Measurements from ENCODE around the gene FAM131B. TPM values are rescaled to one million over a fixed set of nuclear protein-coding genes. Genes with fewer than 3 reads are reported as not detected.

Gene FAM131B
- polyA plus RNA-seq, 5 donors = 1.7 to 2.6 (median 2.2) TPM

DNA sequence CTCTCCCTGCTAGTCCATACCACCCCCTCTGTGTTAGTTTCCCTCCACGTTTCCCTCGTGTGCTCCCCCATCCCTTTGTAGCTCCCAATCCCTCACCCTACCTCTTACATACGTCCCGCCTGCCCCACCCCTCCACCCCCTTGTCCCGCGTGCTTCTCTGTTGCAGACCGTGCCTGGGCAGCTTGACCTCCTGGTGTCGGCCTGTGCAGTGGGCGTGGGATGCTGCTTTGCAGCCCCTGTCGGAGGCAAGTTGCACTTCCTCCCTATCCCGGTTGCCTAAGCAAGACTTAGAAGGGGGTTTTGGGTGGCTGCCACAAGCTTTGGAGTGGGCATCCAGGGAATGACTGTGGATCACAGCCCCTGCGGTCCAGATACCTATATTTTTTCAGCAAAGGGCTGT lies 38.9 kb downstream of the FAM131B start:
- DNase-seq = no peak

DNA sequence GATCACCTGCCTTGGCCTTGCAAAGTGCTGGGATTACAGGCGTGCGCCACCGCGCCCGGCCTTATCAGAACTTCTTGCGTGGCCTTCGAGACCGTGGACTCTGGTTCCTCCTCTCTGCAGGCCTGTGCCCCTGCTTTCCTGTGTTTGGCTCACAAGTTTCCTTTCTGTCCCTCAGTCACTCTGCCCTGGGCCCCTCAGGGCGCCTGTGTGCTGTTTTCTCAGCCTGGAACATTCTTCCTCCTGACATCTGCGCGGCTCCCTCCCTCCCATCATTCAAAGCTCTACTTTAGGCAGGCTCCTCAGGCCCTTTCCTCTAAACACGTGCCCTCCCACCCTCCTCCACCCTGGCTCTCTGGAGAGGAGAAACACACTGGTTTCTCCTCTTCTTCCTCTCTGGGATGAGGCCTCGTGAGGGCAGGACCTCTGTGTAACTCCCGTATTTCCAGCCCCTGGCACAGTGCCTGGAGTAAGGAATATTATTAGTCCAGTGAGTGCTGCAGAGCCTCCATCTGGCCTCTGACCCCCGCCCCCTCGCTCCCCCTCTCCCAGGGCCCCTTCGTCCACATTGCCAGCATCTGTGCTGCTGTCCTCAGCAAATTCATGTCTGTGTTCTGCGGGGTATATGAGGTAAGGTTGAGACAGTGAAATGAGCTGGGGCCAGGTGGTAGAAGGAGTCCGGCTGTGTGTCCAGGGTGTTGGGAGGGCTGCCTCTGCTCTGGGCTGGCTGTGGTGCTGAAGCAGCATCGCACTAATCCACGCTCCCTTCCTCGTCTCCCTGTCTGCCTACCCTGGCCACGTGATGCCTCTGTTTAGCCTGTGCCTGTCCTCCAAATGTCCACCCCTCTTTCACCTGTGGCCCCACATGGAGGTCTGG lies 39.5 kb downstream of the FAM131B start:
- no peak for DNase-seq

DNA sequence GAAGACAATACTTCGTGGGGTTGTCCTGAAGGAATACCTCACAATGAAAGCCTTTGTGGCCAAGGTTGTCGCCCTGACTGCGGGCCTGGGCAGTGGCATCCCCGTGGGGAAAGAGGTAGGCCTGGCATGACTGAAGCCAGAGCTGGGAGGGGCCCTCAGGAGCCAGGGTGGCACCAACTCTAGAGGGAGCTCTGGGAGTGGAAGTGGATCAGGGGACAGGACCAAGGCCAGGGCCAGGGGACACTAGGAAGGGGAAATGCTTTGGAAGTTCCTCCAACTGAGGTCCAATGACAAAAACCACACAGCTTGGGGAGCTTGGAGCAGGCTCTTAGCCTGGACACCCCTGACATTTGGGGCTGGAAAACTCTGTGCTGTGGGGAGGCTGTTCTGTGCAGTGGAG lies 40.8 kb downstream of the FAM131B start:
- DNase-seq = no peak

DNA sequence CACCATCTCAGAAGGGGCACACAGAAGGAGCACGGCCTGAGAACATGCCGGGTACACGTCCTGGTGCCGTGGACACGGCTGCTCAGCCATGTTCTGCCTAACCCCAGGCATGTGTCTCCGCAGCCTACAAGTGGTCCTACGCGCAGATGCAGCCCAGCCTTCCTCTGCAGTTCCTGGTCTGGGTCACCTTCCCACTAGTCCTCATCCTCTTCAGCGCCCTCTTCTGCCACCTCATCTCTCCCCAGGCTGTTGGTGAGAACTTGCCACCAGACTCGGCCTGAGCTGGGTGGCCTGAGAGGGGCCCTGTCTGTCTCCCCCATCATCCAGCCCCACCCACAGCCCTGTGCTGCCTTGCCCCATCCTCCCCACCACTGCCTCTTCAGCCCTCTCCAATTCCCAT lies 41.3 kb downstream of the FAM131B start:
- DNase-seq = no peak

DNA sequence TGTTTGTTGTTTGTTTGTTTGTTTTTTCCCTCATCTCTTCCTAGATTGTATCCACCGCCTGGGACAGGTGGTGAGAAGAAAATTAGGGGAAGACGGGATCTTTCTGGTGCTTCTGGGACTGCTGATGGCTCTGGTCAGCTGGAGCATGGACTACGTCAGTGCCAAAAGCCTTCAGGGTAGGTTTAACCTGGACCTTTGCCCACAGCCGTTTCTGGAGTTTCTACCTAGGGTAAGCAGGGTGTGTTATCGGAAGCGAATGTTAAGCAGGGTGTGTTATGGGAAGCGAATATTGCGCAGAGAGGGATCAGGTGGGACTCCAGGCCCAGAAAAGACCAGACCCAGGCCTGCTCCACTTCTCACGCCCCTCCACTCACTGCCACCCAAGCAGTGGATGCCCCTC lies 41.9 kb downstream of the FAM131B start:
- no peak for DNase-seq

DNA sequence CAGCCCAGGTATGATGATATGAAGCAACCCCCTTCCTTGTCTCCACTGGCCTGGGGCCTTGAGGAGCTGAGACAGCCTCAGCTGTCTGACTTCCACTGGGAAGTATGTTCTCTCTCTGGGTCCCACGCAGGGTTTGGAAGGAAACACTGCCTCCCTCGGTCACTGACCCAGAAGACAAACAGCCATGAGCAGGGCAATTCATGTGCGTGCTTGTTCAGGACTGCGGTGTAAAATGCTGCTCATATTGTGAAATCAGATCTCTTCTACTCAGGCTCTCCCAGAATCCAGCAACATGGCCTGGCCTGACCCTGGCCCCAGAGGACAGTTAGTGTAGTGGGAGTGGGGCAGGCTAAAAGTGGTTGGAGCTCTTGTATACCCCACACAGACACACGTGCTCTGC lies 43.9 kb downstream of the FAM131B start:
- no peak for DNase-seq

DNA sequence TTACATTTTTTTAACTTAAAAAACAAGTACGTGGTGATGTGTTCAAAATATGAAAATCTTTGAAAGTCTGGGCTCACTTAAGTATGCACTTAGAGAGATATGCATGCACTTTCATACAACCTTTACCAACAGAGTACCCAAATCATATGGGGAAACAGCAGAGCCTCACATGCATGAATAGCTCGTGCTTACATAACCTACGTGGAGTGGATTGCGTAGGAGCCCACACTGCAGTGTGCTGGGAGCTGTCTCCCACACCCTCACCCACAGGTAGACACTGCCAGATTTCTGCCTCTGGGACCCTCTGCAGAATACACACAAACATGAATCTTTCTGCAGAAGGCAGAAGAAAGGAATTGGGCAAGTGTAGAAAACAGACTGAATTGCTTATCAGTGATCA lies 46.0 kb downstream of the FAM131B start:
- DNase-seq = no peak

DNA sequence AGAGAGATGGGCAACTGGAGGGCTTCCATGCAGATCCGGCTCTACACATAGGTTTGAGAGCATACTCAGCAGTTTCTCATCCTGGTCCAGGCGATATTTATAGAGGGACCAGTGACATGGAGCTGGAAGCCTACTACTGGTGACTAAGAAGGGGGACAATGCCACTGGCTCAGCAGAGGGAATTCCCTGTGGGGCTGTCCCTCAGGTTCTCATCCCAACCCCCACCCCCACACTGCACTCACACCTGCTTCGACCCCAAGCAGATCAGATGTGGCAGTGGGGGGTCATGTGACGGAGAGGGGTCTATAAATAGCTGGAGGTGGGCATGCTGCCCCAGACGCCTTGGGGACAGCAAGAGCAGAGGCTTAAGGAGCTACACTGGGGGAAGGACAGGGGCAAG lies 46.7 kb downstream of the FAM131B start, which contains the start of gene CLCN1:
CLCN1 (plus strand) TSS at position 336 of the 400 bp plus-strand sequence. CDS start 102 bp downstream, outside the sequence.
- no peak for DNase-seq

DNA sequence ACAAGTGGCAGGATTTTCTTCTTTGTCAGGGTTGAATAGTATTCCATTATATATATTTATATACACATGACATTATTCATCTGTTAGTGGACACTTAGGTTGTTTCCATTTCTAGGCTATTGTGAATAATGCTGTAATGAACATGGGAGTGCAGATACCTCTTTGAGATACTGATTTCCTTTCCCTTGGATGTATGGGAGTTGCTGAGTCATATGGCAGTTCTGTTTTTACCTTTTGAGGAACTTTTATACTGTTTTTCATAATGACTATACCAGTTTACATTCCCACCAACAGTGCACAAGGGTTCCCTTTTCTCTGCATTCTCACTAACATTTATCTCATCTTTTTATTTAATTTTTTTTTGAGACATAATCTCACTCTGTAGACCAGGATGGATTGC lies 48.4 kb downstream of the FAM131B start:
- no peak for DNase-seq

DNA sequence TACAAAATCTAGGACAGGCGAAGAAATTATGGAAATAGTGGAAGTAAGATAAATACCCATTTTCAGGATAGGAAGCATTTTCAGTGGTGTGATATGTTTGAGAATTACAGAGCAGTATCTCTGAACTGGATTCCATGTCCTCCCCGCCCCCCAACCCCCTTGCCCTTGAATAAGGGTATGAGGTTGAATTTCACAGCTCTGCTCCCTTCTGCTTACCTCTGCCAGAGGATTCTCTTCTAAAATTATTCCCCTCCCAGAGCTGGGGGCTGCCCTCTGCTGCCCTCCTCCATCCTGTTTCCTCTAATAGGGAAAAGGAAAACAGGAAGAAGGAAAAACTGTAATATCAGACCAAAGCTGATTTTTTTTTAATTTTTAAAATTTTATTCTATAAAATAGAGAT lies 53.9 kb downstream of the FAM131B start:
- no peak for DNase-seq

DNA sequence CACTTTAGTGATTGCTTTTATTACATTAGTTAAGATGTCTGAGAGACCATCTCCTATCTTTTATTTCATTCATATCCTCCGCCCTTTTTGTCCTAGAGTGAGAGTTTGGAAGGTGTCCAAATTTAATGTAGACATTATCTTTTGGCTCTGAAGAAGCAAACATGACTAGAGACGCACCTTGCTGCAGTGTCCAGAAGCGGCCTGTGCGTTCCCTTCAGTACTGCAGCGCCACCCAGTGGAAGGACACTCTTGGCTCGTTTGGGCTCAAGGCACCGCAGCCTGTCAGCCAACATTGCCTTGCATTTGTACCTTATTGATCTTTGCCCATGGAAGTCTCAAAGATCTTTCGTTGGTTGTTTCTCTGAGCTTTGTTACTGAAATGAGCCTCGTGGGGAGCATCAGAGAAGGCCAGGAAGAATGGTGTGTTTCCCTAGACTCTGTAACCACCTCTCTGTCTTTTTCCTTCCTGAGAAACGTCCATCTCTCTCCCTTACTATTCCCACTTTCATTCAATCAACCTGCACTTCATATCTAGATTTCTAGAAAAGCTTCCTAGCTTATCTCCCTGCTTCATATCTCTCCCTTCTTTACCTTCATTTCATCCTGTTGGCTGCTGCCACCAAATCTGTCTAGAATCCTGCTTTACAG lies 57.0 kb downstream of the FAM131B start:
- DNase-seq = no peak

DNA sequence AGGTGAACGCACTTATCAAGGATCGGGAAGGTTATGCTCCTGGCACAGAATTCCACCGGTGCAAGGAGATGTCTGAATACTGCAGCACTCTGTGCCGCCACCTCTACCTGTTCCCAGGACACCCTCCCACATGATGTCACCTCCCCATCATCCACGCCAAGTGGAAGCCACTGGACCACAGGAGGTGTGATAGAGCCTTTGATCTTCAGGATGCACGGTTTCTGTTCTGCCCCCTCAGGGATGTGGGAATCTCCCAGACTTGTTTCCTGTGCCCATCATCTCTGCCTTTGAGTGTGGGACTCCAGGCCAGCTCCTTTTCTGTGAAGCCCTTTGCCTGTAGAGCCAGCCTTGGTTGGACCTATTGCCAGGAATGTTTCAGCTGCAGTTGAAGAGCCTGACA lies 57.6 kb downstream of the FAM131B start:
- no peak for DNase-seq

DNA sequence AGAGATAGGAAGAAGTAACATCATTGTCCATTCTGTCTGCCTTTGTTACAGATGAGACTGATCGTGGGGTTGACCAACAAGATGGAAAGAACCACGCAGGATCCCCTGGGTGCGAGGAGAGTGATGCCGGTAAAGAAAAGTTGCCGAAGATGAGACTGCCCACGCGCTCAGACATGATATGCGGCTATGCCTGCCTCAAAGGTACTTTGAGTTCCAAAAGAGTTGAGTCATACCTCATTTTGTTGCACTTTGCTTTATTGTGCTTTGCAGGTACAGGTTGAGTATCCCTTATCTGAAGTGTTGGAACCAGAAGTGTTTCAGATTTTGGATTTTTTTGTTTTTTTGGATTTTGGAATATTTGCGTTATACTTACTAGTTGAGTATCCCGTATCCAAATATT lies 58.8 kb downstream of the FAM131B start:
- DNase-seq = no peak

Other genes starting within 250 kb of the FAM131B start
- not detected for gene PIP, start 230.6 kb downstream of the FAM131B start, polyA plus RNA-seq (ENCODE audit: insufficient read depth in 1 of 5, insufficient read length in 5 of 5, low replicate concordance in 1 of 5)
- not detected for gene TAS2R39, start 179.3 kb downstream of the FAM131B start, polyA plus RNA-seq (ENCODE audit: insufficient read depth in 1 of 5, insufficient read length in 5 of 5, low replicate concordance in 1 of 5)
- not detected for gene TAS2R40, start 140.7 kb downstream of the FAM131B start, polyA plus RNA-seq (ENCODE audit: insufficient read depth in 1 of 5, insufficient read length in 5 of 5, low replicate concordance in 1 of 5)
- 100 to 1,000 TPM; 105 to 130 (median 124) TPM for gene GSTK1, start 99.3 kb downstream of the FAM131B start, polyA plus RNA-seq (ENCODE audit: insufficient read depth in 1 of 5, insufficient read length in 5 of 5, low replicate concordance in 1 of 5)
- gene TMEM139, start 77.8 kb downstream of the FAM131B start, polyA plus RNA-seq (ENCODE audit: insufficient read depth in 1 of 5, insufficient read length in 5 of 5, low replicate concordance in 1 of 5) = 1 to 10 TPM; 4.9 to 8.4 (median 6.9) TPM
- gene CASP2, start 74.4 kb downstream of the FAM131B start, polyA plus RNA-seq (ENCODE audit: insufficient read depth in 1 of 5, insufficient read length in 5 of 5, low replicate concordance in 1 of 5) = 10 to 100 TPM; 52.2 to 64.8 (median 62.7) TPM
- gene CLCN1, start 46.6 kb downstream of the FAM131B start, polyA plus RNA-seq (ENCODE audit: insufficient read depth in 1 of 5, insufficient read length in 5 of 5, low replicate concordance in 1 of 5) = under 1 TPM in 1 of 5 donors, not detected in 4; 0.09 TPM
- 100 to 1,000 TPM; 105 to 328 (median 157) TPM for gene ZYX, start 18.6 kb upstream of the FAM131B start, polyA plus RNA-seq (ENCODE audit: insufficient read depth in 1 of 5, insufficient read length in 5 of 5, low replicate concordance in 1 of 5)
- gene EPHA1, start 46.1 kb upstream of the FAM131B start, polyA plus RNA-seq (ENCODE audit: insufficient read depth in 1 of 5, insufficient read length in 5 of 5, low replicate concordance in 1 of 5) = 10 to 100 TPM; 10.5 to 15.8 (median 13.2) TPM
- not detected for gene TAS2R60, start 80.7 kb upstream of the FAM131B start, polyA plus RNA-seq (ENCODE audit: insufficient read depth in 1 of 5, insufficient read length in 5 of 5, low replicate concordance in 1 of 5)
- gene TAS2R41, start 115.2 kb upstream of the FAM131B start, polyA plus RNA-seq (ENCODE audit: insufficient read depth in 1 of 5, insufficient read length in 5 of 5, low replicate concordance in 1 of 5) = not detected
- gene CTAGE15, start 209.1 kb upstream of the FAM131B start, polyA plus RNA-seq (ENCODE audit: insufficient read depth in 1 of 5, insufficient read length in 5 of 5, low replicate concordance in 1 of 5) = 1 to 10 TPM in 2 of 5 donors, under 1 TPM in 2, not detected in 1; 0.95 to 2.1 (median 1.3) TPM